Measurements from ENCODE around the gene PTK7.

Gene PTK7

DNA sequence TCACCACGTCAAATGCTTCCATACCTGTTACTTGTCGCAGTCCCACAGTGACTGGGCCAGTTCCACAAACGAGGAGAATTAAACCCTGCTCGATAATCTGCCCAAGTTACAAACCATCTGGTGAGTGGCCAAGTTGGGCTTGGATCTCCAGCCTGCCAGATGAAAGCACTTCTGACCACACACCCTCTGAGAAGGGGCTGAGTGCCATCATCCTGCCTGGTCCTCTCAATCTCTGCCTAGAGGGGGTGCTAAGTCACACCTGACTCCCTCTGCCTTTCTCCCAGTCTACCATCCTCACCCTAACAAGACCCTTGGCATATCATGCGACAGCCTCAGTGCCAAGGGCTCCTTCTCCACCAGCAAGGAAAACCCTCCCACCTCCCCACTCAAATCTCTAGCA is 38.9 kb upstream of the PTK7 start:
- Histone ChIP-seq H3K9me3 (ENCODE audit: insufficient read depth, low read depth, low read length) (peaks cover 1% of the 10 kb centered on the region), H3K14ac (ENCODE audit: low read length) (no peak overlapping the region), H2BK5ac (ENCODE audit: low read depth, low read length, poor library complexity) (no peak overlapping the region), H4K91ac (ENCODE audit: low read depth, low read length) (no peak overlapping the region), H3K9ac (ENCODE audit: low read length) (peak overlapping the region; percentile 29), H4K12ac (ENCODE audit: low read depth, low read length) (no peak overlapping the region), H3K27ac (ENCODE audit: low read depth, low read length) (no peak overlapping the region), H2BK120ac (ENCODE audit: insufficient read depth, low read length, poor library complexity) (no peak overlapping the region), H3K79me1 (ENCODE audit: low read length) (no peaks in the 10 kb centered on the region), H3K4ac (ENCODE audit: low read depth, low read length) (no peak overlapping the region), H3K4me1 (ENCODE audit: control insufficient read depth in 1 of 2, insufficient read depth in 2 of 2, low read length in 2 of 2) (no peaks in the 10 kb centered on the region), H3K79me2 (ENCODE audit: control insufficient read depth, insufficient read depth, low read length, poor library complexity) (no peaks in the 10 kb centered on the region), H2AK5ac (ENCODE audit: low read length) (no peak overlapping the region), H3K4me3 (ENCODE audit: low read depth, low read length) (no peak overlapping the region), H4K8ac (ENCODE audit: low read depth, low read length) (no peak overlapping the region), H3K23ac (ENCODE audit: low read length) (no peak overlapping the region), H3K18ac (ENCODE audit: low read length) (no peak overlapping the region), H3K27me3 (ENCODE audit: insufficient read depth, low read length) (no peaks in the 10 kb centered on the region), H2AFZ (ENCODE audit: insufficient read depth, low read length, poor library complexity) (no peak overlapping the region), H3K4me2 (ENCODE audit: low read length) (no peak overlapping the region), H3K36me3 (ENCODE audit: control insufficient read depth in 1 of 2, insufficient read depth in 2 of 2, low read length in 2 of 2) (peaks cover 66 to 72% of the 10 kb centered on the region in 2 experiments), H2BK12ac (ENCODE audit: low read length) (no peak overlapping the region)
- DNase-seq = no peak
- no CpG with 5 or more reads among the region's 5 CpGs for WGBS (ENCODE audit: extremely low coverage, insufficient coverage, insufficient read length)

DNA sequence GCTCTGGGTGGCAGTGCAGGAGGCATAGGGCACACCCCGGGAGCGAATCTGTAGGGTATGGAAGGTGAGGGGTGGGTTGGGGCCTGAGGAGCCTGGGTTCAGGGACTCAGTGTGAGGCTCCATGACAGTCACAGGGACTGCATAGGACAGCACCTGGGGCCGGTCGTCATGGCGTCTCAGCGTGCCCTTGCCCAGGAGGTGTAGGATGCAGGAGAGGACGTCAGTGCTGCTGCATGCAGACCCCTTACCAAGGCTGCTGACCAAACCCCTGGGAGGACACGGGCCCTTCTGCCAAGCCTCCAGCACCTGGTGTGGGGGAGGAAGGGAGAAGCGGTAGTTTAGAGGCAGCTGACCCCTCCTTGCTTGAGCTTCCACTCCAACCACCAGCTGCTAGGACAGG is 38.4 kb upstream of the PTK7 start:
- Histone ChIP-seq H3K14ac (ENCODE audit: low read length) (no peak overlapping the region), H2AFZ (ENCODE audit: insufficient read depth, low read length, poor library complexity) (no peak overlapping the region), H3K23ac (ENCODE audit: low read length) (no peak overlapping the region), H3K9me3 (ENCODE audit: insufficient read depth, low read depth, low read length) (peaks cover 1% of the 10 kb centered on the region), H3K4me1 (ENCODE audit: control insufficient read depth in 1 of 2, insufficient read depth in 2 of 2, low read length in 2 of 2) (no peaks in the 10 kb centered on the region), H3K79me1 (ENCODE audit: low read length) (no peaks in the 10 kb centered on the region), H3K27ac (ENCODE audit: low read depth, low read length) (no peak overlapping the region), H3K9ac (ENCODE audit: low read length) (no peak overlapping the region), H3K4me2 (ENCODE audit: low read length) (no peak overlapping the region), H3K36me3 (ENCODE audit: control insufficient read depth in 1 of 2, insufficient read depth in 2 of 2, low read length in 2 of 2) (peaks cover 65 to 70% of the 10 kb centered on the region in 2 experiments), H3K4me3 (ENCODE audit: low read depth, low read length) (no peak overlapping the region), H2BK120ac (ENCODE audit: insufficient read depth, low read length, poor library complexity) (no peak overlapping the region), H3K4ac (ENCODE audit: low read depth, low read length) (no peak overlapping the region), H3K79me2 (ENCODE audit: control insufficient read depth, insufficient read depth, low read length, poor library complexity) (no peaks in the 10 kb centered on the region), H4K91ac (ENCODE audit: low read depth, low read length) (no peak overlapping the region), H2BK12ac (ENCODE audit: low read length) (no peak overlapping the region), H4K12ac (ENCODE audit: low read depth, low read length) (no peak overlapping the region), H3K18ac (ENCODE audit: low read length) (no peak overlapping the region), H2BK5ac (ENCODE audit: low read depth, low read length, poor library complexity) (no peak overlapping the region), H3K27me3 (ENCODE audit: insufficient read depth, low read length) (no peaks in the 10 kb centered on the region), H2AK5ac (ENCODE audit: low read length) (no peak overlapping the region), H4K8ac (ENCODE audit: low read depth, low read length) (no peak overlapping the region)
- DNase-seq = no peak
- WGBS (ENCODE audit: extremely low coverage, insufficient coverage, insufficient read length) = no CpG with 5 or more reads among the region's 9 CpGs

DNA sequence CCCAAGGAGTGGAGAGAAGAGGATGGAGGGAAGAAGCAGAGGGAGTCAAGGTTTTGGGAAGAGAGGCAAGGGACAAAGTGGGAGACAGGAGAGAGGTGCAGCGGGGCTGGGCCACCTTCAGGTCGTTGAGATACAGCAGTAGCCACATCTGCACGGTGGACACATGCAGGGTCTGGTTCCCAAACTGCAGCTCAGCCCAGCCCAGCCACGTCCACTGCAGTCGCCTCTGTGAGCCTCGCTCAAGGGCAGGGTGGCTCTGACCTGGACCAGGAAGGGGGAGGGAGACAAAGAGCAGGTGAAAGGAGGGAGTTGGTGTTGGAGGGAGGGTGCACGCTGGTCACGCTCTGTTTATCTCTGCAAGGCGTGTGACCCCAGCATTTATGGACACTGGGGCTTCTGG is 37.4 kb upstream of the PTK7 start:
- peaks cover 74 to 76% of the 10 kb centered on the region in 2 experiments for H3K36me3 ChIP-seq (ENCODE audit: control insufficient read depth in 1 of 2, insufficient read depth in 2 of 2, low read length in 2 of 2)

DNA sequence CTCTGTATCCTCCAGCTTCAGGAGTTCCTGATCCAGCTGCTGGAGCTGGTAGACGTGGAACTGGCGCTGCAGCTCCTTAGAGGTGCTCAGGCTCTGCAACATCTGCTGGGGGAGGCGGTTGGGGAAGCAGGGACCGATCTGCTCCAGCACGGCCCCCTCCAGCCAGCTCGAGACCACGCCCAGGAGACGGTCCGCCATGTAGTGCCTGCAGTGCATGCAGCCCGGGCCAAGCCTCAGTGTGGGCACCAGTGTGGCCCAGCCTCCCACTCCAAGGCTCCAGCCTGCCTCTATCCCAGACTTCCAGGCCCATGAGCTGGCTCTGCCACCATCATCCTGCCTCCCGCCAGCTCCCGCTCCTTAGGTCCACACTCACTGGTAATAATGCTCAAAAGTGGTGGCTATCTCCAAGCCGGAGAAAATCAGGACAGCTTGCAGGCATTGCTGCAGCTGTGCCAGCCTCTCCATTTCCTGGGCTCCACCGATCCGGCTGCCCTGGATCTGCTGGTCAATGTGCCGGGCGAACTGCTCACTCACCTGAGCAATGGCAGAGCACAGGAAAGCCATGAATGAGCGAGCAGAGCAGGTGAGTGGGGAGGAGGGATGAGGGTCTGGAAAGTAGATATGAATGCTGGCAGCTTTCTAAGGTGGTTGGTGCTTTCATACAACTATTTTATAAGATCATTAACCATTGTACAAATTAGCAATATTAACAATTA is 35.4 kb upstream of the PTK7 start:
- no peaks in the 10 kb centered on the region for H3K27me3 ChIP-seq (ENCODE audit: insufficient read depth, low read length)
- H3K9ac ChIP-seq (ENCODE audit: low read length) = no peak overlapping the region
- H3K4ac ChIP-seq (ENCODE audit: low read depth, low read length) = no peak overlapping the region
- H3K18ac ChIP-seq (ENCODE audit: low read length) = no peak overlapping the region
- no peak overlapping the region for H4K91ac ChIP-seq (ENCODE audit: low read depth, low read length)
- no peak overlapping the region for H2BK5ac ChIP-seq (ENCODE audit: low read depth, low read length, poor library complexity)
- H4K12ac ChIP-seq (ENCODE audit: low read depth, low read length) = no peak overlapping the region
- H2AK5ac ChIP-seq (ENCODE audit: low read length) = no peak overlapping the region
- no CpG with 5 or more reads among the region's 18 CpGs for WGBS (ENCODE audit: extremely low coverage, insufficient coverage, insufficient read length)
- peaks cover 1% of the 10 kb centered on the region for H3K9me3 ChIP-seq (ENCODE audit: insufficient read depth, low read depth, low read length)
- H3K4me3 ChIP-seq (ENCODE audit: low read depth, low read length) = peak overlapping the region; percentile 14
- H3K79me2 ChIP-seq (ENCODE audit: control insufficient read depth, insufficient read depth, low read length, poor library complexity) = no peaks in the 10 kb centered on the region
- no peak overlapping the region for H2BK12ac ChIP-seq (ENCODE audit: low read length)
- no peak overlapping the region for H3K4me2 ChIP-seq (ENCODE audit: low read length)
- no peak overlapping the region for H4K8ac ChIP-seq (ENCODE audit: low read depth, low read length)
- no peak overlapping the region for H2BK120ac ChIP-seq (ENCODE audit: insufficient read depth, low read length, poor library complexity)
- no peaks in the 10 kb centered on the region for H3K4me1 ChIP-seq (ENCODE audit: control insufficient read depth in 1 of 2, insufficient read depth in 2 of 2, low read length in 2 of 2)
- no peak overlapping the region for H3K23ac ChIP-seq (ENCODE audit: low read length)
- peaks cover 77 to 78% of the 10 kb centered on the region in 2 experiments for H3K36me3 ChIP-seq (ENCODE audit: control insufficient read depth in 1 of 2, insufficient read depth in 2 of 2, low read length in 2 of 2)
- H3K27ac ChIP-seq (ENCODE audit: low read depth, low read length) = no peak overlapping the region
- no peak overlapping the region for H2AFZ ChIP-seq (ENCODE audit: insufficient read depth, low read length, poor library complexity)
- DNase-seq = no peak
- no peaks in the 10 kb centered on the region for H3K79me1 ChIP-seq (ENCODE audit: low read length)
- H3K14ac ChIP-seq (ENCODE audit: low read length) = no peak overlapping the region

More for the DNA sequence above, 37.4 kb upstream of the PTK7 start:
- Histone ChIP-seq H3K27me3 (ENCODE audit: insufficient read depth, low read length) (no peaks in the 10 kb centered on the region), H3K23ac (ENCODE audit: low read length) (no peak overlapping the region), H4K8ac (ENCODE audit: low read depth, low read length) (no peak overlapping the region), H3K4me1 (ENCODE audit: control insufficient read depth in 1 of 2, insufficient read depth in 2 of 2, low read length in 2 of 2) (no peaks in the 10 kb centered on the region), H2BK120ac (ENCODE audit: insufficient read depth, low read length, poor library complexity) (no peak overlapping the region), H2BK12ac (ENCODE audit: low read length) (no peak overlapping the region), H3K4me2 (ENCODE audit: low read length) (no peak overlapping the region), H3K9ac (ENCODE audit: low read length) (no peak overlapping the region), H2AFZ (ENCODE audit: insufficient read depth, low read length, poor library complexity) (no peak overlapping the region), H3K4ac (ENCODE audit: low read depth, low read length) (no peak overlapping the region), H2AK5ac (ENCODE audit: low read length) (no peak overlapping the region), H3K9me3 (ENCODE audit: insufficient read depth, low read depth, low read length) (peaks cover 1% of the 10 kb centered on the region), H3K14ac (ENCODE audit: low read length) (no peak overlapping the region), H2BK5ac (ENCODE audit: low read depth, low read length, poor library complexity) (no peak overlapping the region), H3K79me1 (ENCODE audit: low read length) (no peaks in the 10 kb centered on the region), H3K27ac (ENCODE audit: low read depth, low read length) (no peak overlapping the region), H3K4me3 (ENCODE audit: low read depth, low read length) (peak overlapping the region; percentile 20), H3K18ac (ENCODE audit: low read length) (no peak overlapping the region), H4K12ac (ENCODE audit: low read depth, low read length) (no peak overlapping the region), H4K91ac (ENCODE audit: low read depth, low read length) (no peak overlapping the region), H3K79me2 (ENCODE audit: control insufficient read depth, insufficient read depth, low read length, poor library complexity) (no peaks in the 10 kb centered on the region)
- DNase-seq = no peak
- WGBS (ENCODE audit: extremely low coverage, insufficient coverage, insufficient read length) = no CpG with 5 or more reads among the region's 9 CpGs

Measured in trophoblast cell (in vitro differentiated cells and primary cell).